Ascending aorta (tissue), 2 donors: ENCODE data around the gene UNC119. TPM values are rescaled to one million over a fixed set of nuclear protein-coding genes. Genes with fewer than 3 reads are reported as not detected.

ENCODE experiments used
- DNase-seq, 2 donors: peaks; one replicate each; pipeline ENCODE4 v3.0.0-alpha.2; 2019; ENCODE audit warnings: low spot score in 2 of 2
- H3K27ac ChIP-seq, 2 donors: fragments of 200-600 bp; sonication (generic); one replicate each; pipeline ENCODE4 v1.5.1; 2016 to 2017; ENCODE audit warnings: mild to moderate bottlenecking in 1 of 2
- H3K27me3 ChIP-seq: fragments of 200-600 bp; sonication (generic); one replicate; pipeline ENCODE4 v1.5.1; 2017
- H3K36me3 ChIP-seq, 2 donors: fragments of 200-600 bp; sonication (generic); one replicate each; pipeline ENCODE4 v1.5.1; 2016
- H3K4me1 ChIP-seq, 2 donors: fragments of 200-600 bp; sonication (generic); one replicate each; pipeline ENCODE4 v1.5.1; 2016 to 2017; ENCODE audit warnings: mild to moderate bottlenecking in 1 of 2
- H3K4me3 ChIP-seq, 2 donors: fragments of 200-600 bp; sonication (generic); one replicate each; pipeline ENCODE4 v1.5.1; 2016 to 2017; ENCODE audit warnings: mild to moderate bottlenecking in 1 of 2
- H3K9me3 ChIP-seq, 2 donors: fragments of 200-600 bp; sonication (generic); one replicate each; pipeline ENCODE4 v1.5.1; 2016
- intact Hi-C: fragments of 100-400 bp; cut with DNase I; formaldehyde crosslinking; loops from one replicate; pipeline ENCODE4 v1.15.1; 2023
- total RNA-seq: library from RNA; depleted of rRNA; stranded (reverse); fragments of >200 nt; gene quantifications from one replicate; pipeline ENCODE4 v1.1.0, GENCODE V29; 2016
- TF ChIP-seq, protein P1 (sequence below), 3 experiments: fragments of 200-600 bp in 2 of 3; fragments of 450-650 bp in 1 of 3; sonication (generic) in 2 of 3; IDR thresholded peaks; one replicate each; pipeline ENCODE4 v1.5.1; 2016 to 2019; ENCODE audit warnings: antibody characterized with exemption in 3 of 3, mild to moderate bottlenecking in 1 of 3, moderate library complexity in 1 of 3

UNC119 gene
- total RNA-seq, 1 donor from 2014 or later, result 33.8 TPM

GRCh38 chr17:28532050-28532960 lies 20.1 kb downstream of the UNC119 start:
- Histone ChIP-seq H3K9me3 (no peaks in the 10 kb centered on the region), H3K36me3 (no peaks in the 10 kb centered on the region), H3K27ac (no peak overlapping the region), H3K27me3 (no peaks in the 10 kb centered on the region), H3K4me3 (no peak overlapping the region), H3K4me1 (no peaks in the 10 kb centered on the region)
- intact Hi-C loops, result no loop called here
- TF ChIP-seq, protein P1, sequence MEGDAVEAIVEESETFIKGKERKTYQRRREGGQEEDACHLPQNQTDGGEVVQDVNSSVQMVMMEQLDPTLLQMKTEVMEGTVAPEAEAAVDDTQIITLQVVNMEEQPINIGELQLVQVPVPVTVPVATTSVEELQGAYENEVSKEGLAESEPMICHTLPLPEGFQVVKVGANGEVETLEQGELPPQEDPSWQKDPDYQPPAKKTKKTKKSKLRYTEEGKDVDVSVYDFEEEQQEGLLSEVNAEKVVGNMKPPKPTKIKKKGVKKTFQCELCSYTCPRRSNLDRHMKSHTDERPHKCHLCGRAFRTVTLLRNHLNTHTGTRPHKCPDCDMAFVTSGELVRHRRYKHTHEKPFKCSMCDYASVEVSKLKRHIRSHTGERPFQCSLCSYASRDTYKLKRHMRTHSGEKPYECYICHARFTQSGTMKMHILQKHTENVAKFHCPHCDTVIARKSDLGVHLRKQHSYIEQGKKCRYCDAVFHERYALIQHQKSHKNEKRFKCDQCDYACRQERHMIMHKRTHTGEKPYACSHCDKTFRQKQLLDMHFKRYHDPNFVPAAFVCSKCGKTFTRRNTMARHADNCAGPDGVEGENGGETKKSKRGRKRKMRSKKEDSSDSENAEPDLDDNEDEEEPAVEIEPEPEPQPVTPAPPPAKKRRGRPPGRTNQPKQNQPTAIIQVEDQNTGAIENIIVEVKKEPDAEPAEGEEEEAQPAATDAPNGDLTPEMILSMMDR (IDR thresholded peaks at IDR 0.05), result no peak
- no peak for DNase-seq

- H3K27me3 ChIP-seq, result no peaks in the 10 kb centered on the region
- no peaks in the 10 kb centered on the region for H3K36me3 ChIP-seq
- H3K27ac ChIP-seq, result no peak overlapping the region
- H3K4me3 ChIP-seq, result no peak overlapping the region
- TF ChIP-seq, protein P1 (IDR thresholded peaks at IDR 0.05), result no peak
- intact Hi-C loops, result no loop called here
- no peaks in the 10 kb centered on the region for H3K9me3 ChIP-seq
- H3K4me1 ChIP-seq, result no peaks in the 10 kb centered on the region
- no peak for DNase-seq
These were observed 21.5 kb downstream of the UNC119 start for GRCh38 chr17:28530926-28531325.

- Histone ChIP-seq H3K9me3 (no peaks in the 10 kb centered on the region), H3K4me1 (peaks cover 0 to 6% of the 10 kb centered on the region in 2 donors), H3K4me3 (no peak overlapping the region), H3K36me3 (no peaks in the 10 kb centered on the region), H3K27me3 (no peaks in the 10 kb centered on the region), H3K27ac (no peak overlapping the region)
- TF ChIP-seq, protein P1 (IDR thresholded peaks at IDR 0.05), result no peak
- intact Hi-C loops, result no loop called here
- DNase-seq, result no peak
These were observed 22.2 kb downstream of the UNC119 start for GRCh38 chr17:28530250-28530649.

DNA sequence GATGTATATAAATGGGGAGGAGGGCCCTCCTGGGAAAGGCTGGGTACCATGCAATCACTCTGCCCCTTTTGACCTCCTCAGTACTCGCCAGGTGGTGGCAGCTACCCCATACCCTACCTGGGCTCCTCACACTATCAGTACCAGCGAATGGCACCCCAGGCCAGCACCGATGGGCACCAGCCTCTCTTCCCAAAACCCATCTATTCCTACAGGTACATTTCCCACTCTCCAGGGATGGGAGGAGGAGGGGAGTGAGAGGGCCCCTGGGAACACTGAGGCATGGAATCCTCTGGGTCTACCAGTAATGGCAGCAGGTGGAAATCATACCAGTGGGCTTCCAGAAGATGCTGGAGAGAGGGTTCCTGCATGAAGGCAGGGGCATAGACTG lies 23.4 kb downstream of the UNC119 start:
- H3K27ac ChIP-seq, result no peak overlapping the region
- no peaks in the 10 kb centered on the region for H3K9me3 ChIP-seq
- DNase-seq, result no peak
- intact Hi-C loops, result no loop called here
- H3K4me3 ChIP-seq, result no peak overlapping the region
- TF ChIP-seq, protein P1 (IDR thresholded peaks at IDR 0.05), result no peak
- H3K4me1 ChIP-seq, result peaks cover 0 to 10% of the 10 kb centered on the region in 2 donors
- no peaks in the 10 kb centered on the region for H3K27me3 ChIP-seq
- H3K36me3 ChIP-seq, result no peaks in the 10 kb centered on the region

GRCh38 chr17:28528327-28529012 lies 24.0 kb downstream of the UNC119 start:
- Histone ChIP-seq H3K36me3 (no peaks in the 10 kb centered on the region), H3K27ac (no peak overlapping the region), H3K4me1 (peaks cover 0 to 10% of the 10 kb centered on the region in 2 donors), H3K27me3 (no peaks in the 10 kb centered on the region), H3K4me3 (no peak overlapping the region), H3K9me3 (no peaks in the 10 kb centered on the region)
- DNase-seq, result no peak
- intact Hi-C loops, result no loop called here
- TF ChIP-seq, protein P1 (IDR thresholded peaks at IDR 0.05), result no peak
